LoVo (cell line): ENCODE measurements around the gene MORC1.
A peak's percentile ranks its signal among the peaks of the same experiment; 100 is the strongest.

Experiments
- DNase-seq: peaks from one replicate; pipeline ENCODE4 v3.0.0-alpha.2; 2016; ENCODE audit warnings: low spot score

MORC1 gene

GRCh38 chr3:109033000-109033660, 84.8 kb downstream of the MORC1 start:
- no peak for DNase-seq

GRCh38 chr3:109028753-109029152, 89.2 kb downstream of the MORC1 start:
- DNase-seq, result no peak

GRCh38 chr3:109026821-109027220, 91.1 kb downstream of the MORC1 start:
- DNase-seq, result no peak

- DNase-seq, result no peak
Measured at GRCh38 chr3:109025896-109026295, 92.0 kb downstream of the MORC1 start.

GRCh38 chr3:109023656-109024254, 94.2 kb downstream of the MORC1 start:
- DNase-seq, result peak; percentile 61

- DNase-seq, result no peak
Measured at GRCh38 chr3:109023167-109023566, 94.8 kb downstream of the MORC1 start.

GRCh38 chr3:109021556-109021955, 96.4 kb downstream of the MORC1 start:
- DNase-seq, result no peak

- no peak for DNase-seq
Measured at GRCh38 chr3:109018828-109019227, 99.1 kb downstream of the MORC1 start.

GRCh38 chr3:109005443-109005842, 112.5 kb downstream of the MORC1 start:
- DNase-seq, result no peak

- DNase-seq, result no peak
Measured at GRCh38 chr3:108998436-108998835, 119.5 kb downstream of the MORC1 start.

- DNase-seq, result no peak
Measured at GRCh38 chr3:108985844-108986243, 132.1 kb downstream of the MORC1 start.

- no peak for DNase-seq
Measured at GRCh38 chr3:108983051-108983450, 134.9 kb downstream of the MORC1 start.

GRCh38 chr3:108976058-108976457, 141.9 kb downstream of the MORC1 start:
- DNase-seq, result no peak

GRCh38 chr3:108973019-108973418, 144.9 kb downstream of the MORC1 start:
- DNase-seq, result no peak

GRCh38 chr3:108972482-108972881, 145.5 kb downstream of the MORC1 start:
- DNase-seq, result no peak

- no peak for DNase-seq
Measured at GRCh38 chr3:108970561-108970960, 147.4 kb downstream of the MORC1 start.

GRCh38 chr3:108966773-108967172, 151.2 kb downstream of the MORC1 start:
- no peak for DNase-seq

- DNase-seq, result no peak
Measured at GRCh38 chr3:108959017-108959416, 158.9 kb downstream of the MORC1 start.

GRCh38 chr3:108953700-108954099, 164.2 kb downstream of the MORC1 start, which contains the start of gene GUCA1C:
Gene GUCA1C (minus strand): TSS chr3:108953879. CDS start chr3:108953762, 117 bp downstream.
- no peak for DNase-seq

- no peak for DNase-seq
Measured at GRCh38 chr3:108953210-108953609, 164.7 kb downstream of the MORC1 start.

GRCh38 chr3:108951820-108952501, 166.0 kb downstream of the MORC1 start:
- DNase-seq, result no peak

- no peak for DNase-seq
Measured at GRCh38 chr3:108947855-108948254, 170.1 kb downstream of the MORC1 start.
